K562 (cell line): ENCODE data around the gene TMEM273. TPM values are rescaled to one million over a fixed set of nuclear protein-coding genes. Genes with fewer than 3 reads are reported as not detected.
A peak's percentile ranks its signal among the peaks of the same experiment; 100 is the strongest.

Experiments
- ATAC-seq: fragments of 200-7000 bp; cut with Tn5 transposase; 3 replicates; pipeline ENCODE4 v1.9.1; 2020; ENCODE audit warnings: moderate library complexity
- BruUV-seq: library from RNA; stranded (reverse); fragments of 400-500 nt; replicated peaks from 2 replicates; lab custom pipeline; 2021; lab: Mats Ljungman, UMichigan
- CTCF ChIA-PET: fragments of 300-600 bp; formaldehyde crosslinking; extraction: SDS; loops from one replicate; lab custom pipeline; 2021; ENCODE audit warnings: low intra/inter-chr PET ratio; lab: Yijun Ruan, JAX
- POLR2A ChIA-PET: fragments of 300-600, 350-650 bp; sonication (Branson Sonifier 250); formaldehyde crosslinking; extraction: SDS; loops from one replicate; lab custom pipeline; 2021; ENCODE audit warnings: antibody characterized with exemption, inconsistent platforms; lab: Yijun Ruan, JAX
- DNase-seq, 4 experiments: peaks; one replicate each; pipeline versions ENCODE4 v3.0.0 to v3.0.0-alpha.2; 2011 to 2018; ENCODE audit warnings: low spot score in 3 of 4, mixed read lengths in 3 of 4; ENCODE audit errors: extremely low read depth in 1 of 4
- FAIRE-seq: peaks from 2 replicates; lab custom pipeline; 2011; peaks lifted over from hg19 to GRCh38; lab: Jason Lieb, UNC
- H2AFZ ChIP-seq: 2 replicates; pipeline ENCODE4 v1.6.0; 2011; ENCODE audit warnings: low read depth, low read length, control low read depth, inconsistent platforms
- H3K27ac ChIP-seq: fragments of 200-600 bp; 3 replicates; pipeline ENCODE4 v1.8.0; 2011; ENCODE audit warnings: low read depth, mild to moderate bottlenecking, control low read depth, inconsistent platforms, low read length, moderate library complexity, mixed read lengths; ENCODE audit errors: extremely low read depth
- H3K27me3 ChIP-seq, 2 experiments: fragments of 300-600 bp in 1 of 2; 2 replicates in 1 of 2; 3 replicates in 1 of 2; pipeline versions ENCODE4 v1.6.0 to v1.8.0; 2011; ENCODE audit warnings: inconsistent platforms in 2 of 2, low read length in 2 of 2, mild to moderate bottlenecking in 1 of 2, mixed read lengths in 1 of 2, moderate library complexity in 1 of 2; ENCODE audit not compliant: control insufficient read depth in 2 of 2, insufficient read depth in 2 of 2
- H3K36me3 ChIP-seq: fragments of 300-600 bp; 3 replicates; pipeline ENCODE4 v1.8.0; 2011; ENCODE audit warnings: mild to moderate bottlenecking, low read length, inconsistent platforms; ENCODE audit not compliant: control insufficient read depth, insufficient read depth
- H3K4me1 ChIP-seq, 2 experiments: fragments of 200-600 bp in 1 of 2; replicated peaks in 1 of 2; 2 replicates in 1 of 2; 3 replicates in 1 of 2; pipeline versions ENCODE4 v1.5.1 to v1.8.0; 2011; ENCODE audit warnings: inconsistent platforms in 2 of 2, low read length in 2 of 2, mild to moderate bottlenecking in 1 of 2, mixed read lengths in 1 of 2, moderate library complexity in 1 of 2; ENCODE audit not compliant: control insufficient read depth in 2 of 2, insufficient read depth in 2 of 2
- H3K4me2 ChIP-seq: 2 replicates; pipeline ENCODE4 v1.6.1; 2011; ENCODE audit warnings: low read length, control low read depth, inconsistent platforms, mixed read lengths; ENCODE audit not compliant: insufficient read depth
- H3K4me3 ChIP-seq: fragments of 200-600 bp; sonication (generic), shearing (Covaris generic); 2 replicates; pipeline ENCODE4 v1.5.1; 2016; ENCODE audit warnings: control low read depth, inconsistent platforms
- H3K79me2 ChIP-seq: fragments of 200-600 bp; 3 replicates; pipeline ENCODE4 v1.8.0; 2011; ENCODE audit warnings: low read length, inconsistent platforms; ENCODE audit not compliant: control insufficient read depth, insufficient read depth
- H3K9ac ChIP-seq, 2 experiments: 2 replicates each; pipeline versions ENCODE4 v1.6.0 to v1.6.1; 2011; ENCODE audit warnings: low read depth in 2 of 2, low read length in 2 of 2, control low read depth in 1 of 2, inconsistent platforms in 1 of 2, mild to moderate bottlenecking in 1 of 2, mixed read lengths in 1 of 2; ENCODE audit not compliant: insufficient read depth in 1 of 2
- H3K9me1 ChIP-seq: one replicate; pipeline ENCODE4 v1.6.0; 2011; ENCODE audit warnings: inconsistent platforms, mild to moderate bottlenecking, low read length, moderate library complexity; ENCODE audit not compliant: control insufficient read depth, insufficient read depth
- H3K9me3 ChIP-seq: replicated peaks from 2 replicates; pipeline ENCODE4 v1.5.1; 2011; ENCODE audit warnings: low read depth, low read length, inconsistent platforms; ENCODE audit not compliant: control insufficient read depth, insufficient read depth
- H4K20me1 ChIP-seq: replicated peaks from 2 replicates; pipeline ENCODE4 v1.6.1; 2011; ENCODE audit warnings: low read length, inconsistent platforms, mixed read lengths; ENCODE audit not compliant: control insufficient read depth, insufficient read depth
- CCNT2 ChIP-seq: IDR thresholded peaks from 2 replicates; pipeline ENCODE4 v1.6.1; 2011; ENCODE audit warnings: borderline replicate concordance, low read depth, mild to moderate bottlenecking, moderate library complexity, mixed read lengths, low read length; ENCODE audit not compliant: insufficient read length; ENCODE audit errors: extremely low read depth
- CEBPB ChIP-seq: fragments of 450-650 bp; IDR thresholded peaks from 2 replicates; pipeline ENCODE4 v1.6.1; 2016; ENCODE audit warnings: missing genetic modification characterization, missing compliant biosample characterization
- NR4A1 ChIP-seq, 2 experiments: fragments of 250-450 bp in 1 of 2; fragments of 450-650 bp in 1 of 2; sonication (Bioruptor Pico) in 1 of 2; IDR thresholded peaks; 2 replicates each; pipeline versions ENCODE4 v1.4.0 to v1.6.1; 2016 to 2020; ENCODE audit warnings: mild to moderate bottlenecking in 2 of 2, missing compliant biosample characterization in 1 of 2, missing genetic modification characterization in 1 of 2, moderate library complexity in 1 of 2
- POLR2G ChIP-seq: fragments of 200-400 bp; formaldehyde crosslinking; IDR thresholded peaks from 2 replicates; pipeline ENCODE4 v1.6.1; 2017; ENCODE audit warnings: low read depth, mild to moderate bottlenecking, antibody characterized with exemption, low read length, moderate library complexity
- TBP ChIP-seq: optimal IDR thresholded peaks from 2 replicates; pipeline ENCODE3; 2011; ENCODE audit warnings: low read depth, low read length, improper control_type of control experiment
- ZFX ChIP-seq: sonication (generic); formaldehyde crosslinking; IDR thresholded peaks from 2 replicates; pipeline ENCODE4 v1.8.0; 2022; ENCODE audit warnings: mild to moderate bottlenecking, missing genetic modification reagents, moderate library complexity
- ZNF583 ChIP-seq: fragments of 250-450 bp; sonication (Bioruptor Pico); IDR thresholded peaks from 2 replicates; pipeline ENCODE4 v1.4.0; 2020
- WGBS: fragments of 100-300 bp; shearing (Covaris generic); methylation state at CpG from one replicate; pipeline ENCODE4 v1.1.6; 2016; ENCODE audit warnings: low coverage, mixed read lengths; ENCODE audit not compliant: insufficient coverage; ENCODE audit errors: missing lambda C conversion rate; 5-methylcytosine and 5-hydroxymethylcytosine counted together
- in situ Hi-C: fragments of 300-500 bp; cut with MboI; formaldehyde crosslinking; loops from 4 replicates; pipeline ENCODE4 v1.15.0; 2018; ENCODE audit warnings: inconsistent platforms, mixed read lengths
- intact Hi-C: fragments of 100-400 bp; cut with micrococcal nuclease; formaldehyde crosslinking; loops from 2 replicates; pipeline ENCODE4 v1.14.2; 2022
- polyA plus RNA-seq, 8 experiments: library from polyadenylated mRNA; depleted of rRNA in 4 of 8; stranded (reverse) in 5 of 8; unstranded in 3 of 8; fragments of >200 nt; fragmentation: Nextera tagmentation in 2 of 8; fragmentation: Illumina TruSeq in 1 of 8; extraction: Ambion mirVana in 2 of 8; extraction: Trizol in 1 of 8; gene quantifications; 2 replicates each; pipeline versions ENCODE4 v1.2.1 to v1.2.3, GENCODE V29; 2011 to 2014; ENCODE audit warnings: inconsistent platforms in 1 of 8, missing spikeins in 1 of 8
- total RNA-seq, 7 experiments: library from RNA; depleted of rRNA in 6 of 7; stranded (reverse); fragments of >200 nt in 6 of 7; fragmentation: Illumina TruSeq in 2 of 7; extraction: Trizol in 2 of 7; gene quantifications; 2 replicates each; pipeline versions ENCODE4 v1.2.1 to v1.2.3, GENCODE V29; 2011 to 2021; ENCODE audit warnings: low replicate concordance in 1 of 7
- TF ChIP-seq, protein P1 (sequence below): conservative IDR thresholded peaks from 2 replicates; pipeline ENCODE4 v1.6.1; 2011; ENCODE audit warnings: low read depth, mild to moderate bottlenecking, low read length; ENCODE audit not compliant: control insufficient read depth
- TF ChIP-seq, protein P2 (sequence below), 3 experiments: IDR thresholded peaks in 2 of 3; conservative IDR thresholded peaks in 1 of 3; 2 replicates each; pipeline ENCODE4 v1.5.1; 2011 to 2012; ENCODE audit warnings: low read length in 3 of 3, mild to moderate bottlenecking in 3 of 3, control low read depth in 2 of 3, improper control_type of control experiment in 1 of 3, inconsistent platforms in 1 of 3, low read depth in 1 of 3, mixed read lengths in 1 of 3, moderate library complexity in 1 of 3; ENCODE audit not compliant: insufficient read depth in 2 of 3
- TF ChIP-seq, protein P3 (sequence below): fragments of 450-650 bp; IDR thresholded peaks from 2 replicates; pipeline ENCODE4 v1.6.1; 2016; ENCODE audit warnings: missing biosample characterization, missing genetic modification characterization

The TMEM273 gene
- total and polyA plus RNA-seq, 9 of the 15 experiments (the other 6 are each of a cell fraction or from before 2014, with no cell fraction given), result 39.2 to 131 (median 95.6) TPM

DNA sequence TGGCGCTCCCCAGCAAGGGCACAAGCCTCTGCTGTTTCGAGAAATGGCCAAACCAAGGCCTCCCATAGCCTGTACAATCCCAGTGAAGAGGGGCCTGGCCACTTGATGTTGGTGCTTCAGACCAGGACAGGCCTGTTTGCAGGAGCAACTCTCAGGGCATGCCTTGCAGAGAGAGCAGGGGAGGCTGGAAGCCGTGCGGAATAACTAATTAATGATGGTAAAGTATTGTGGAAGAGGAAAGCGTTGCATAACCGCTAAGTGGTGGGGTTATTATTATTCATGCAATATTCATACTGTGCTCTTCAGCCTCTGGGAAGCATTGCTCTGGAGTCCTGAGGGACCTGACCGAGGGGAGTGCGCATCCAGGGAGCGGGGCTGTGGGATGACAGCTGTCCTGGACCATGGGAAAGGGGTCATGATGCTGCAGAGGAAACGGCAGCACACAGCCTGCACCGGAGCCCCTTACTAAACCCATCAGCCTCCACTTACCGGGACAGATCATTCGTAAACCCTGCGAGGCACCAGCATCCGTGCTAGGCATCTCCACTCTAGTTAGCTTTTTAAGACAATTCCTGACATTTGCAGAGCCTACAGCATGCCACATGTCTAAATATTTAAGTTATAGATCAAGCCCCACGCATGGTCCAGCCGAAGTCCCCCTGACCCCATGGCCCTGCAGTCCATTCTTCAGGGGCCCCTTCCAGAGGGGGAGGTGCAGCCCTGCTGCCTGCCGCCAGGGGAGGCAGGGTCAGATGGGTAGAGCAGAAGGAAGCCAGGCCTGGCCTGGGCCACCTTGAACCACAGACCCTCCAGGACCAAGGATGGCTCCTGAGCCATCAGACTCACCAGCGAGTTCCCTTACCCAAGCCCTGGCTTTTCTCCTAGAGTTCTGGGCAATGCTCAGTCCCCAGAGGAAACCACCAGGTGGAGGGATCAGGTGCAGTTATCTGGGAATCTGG lies 11.6 kb downstream of the TMEM273 start:
- H3K27ac ChIP-seq, result peak overlapping the region; percentile 84
- H3K9me1 ChIP-seq, result peaks cover 12% of the 10 kb centered on the region
- intact Hi-C loops, result loop anchor here (2.0 kb wide), 1 partner anchor 124 kb away; no protein-coding TSS in a partner anchor
- H2AFZ ChIP-seq, result peak overlapping the region; percentile 78
- H3K4me3 ChIP-seq, result no peak overlapping the region
- DNase-seq (peak in 3 of 4 experiments; percentile 37 to 51 (median 47)), ATAC-seq (peak; percentile 2; the same call in 2 of the 3 replicates), FAIRE-seq (no peak)
- in situ Hi-C loops, result no loop called here
- ChIA-PET POLR2A (interaction anchor here (2.1 to 2.5 kb wide), 2 partner anchors 8 to 11 kb away, joined by 7 to 11 read pairs; partner anchors contain the start of gene TMEM273), CTCF (no interaction called here)
- H3K27me3 ChIP-seq, result no peaks in the 10 kb centered on the region
- no peaks in the 10 kb centered on the region for H3K9me3 ChIP-seq
- H3K79me2 ChIP-seq, result peaks cover 90% of the 10 kb centered on the region
- 90% methylated on average over 19 of the region's 19 CpGs for WGBS
- BruUV-seq, result no TSS peak
- H4K20me1 ChIP-seq, result no peaks in the 10 kb centered on the region
- no peak for TF ChIP-seq TBP
- TF ChIP-seq, protein P1, sequence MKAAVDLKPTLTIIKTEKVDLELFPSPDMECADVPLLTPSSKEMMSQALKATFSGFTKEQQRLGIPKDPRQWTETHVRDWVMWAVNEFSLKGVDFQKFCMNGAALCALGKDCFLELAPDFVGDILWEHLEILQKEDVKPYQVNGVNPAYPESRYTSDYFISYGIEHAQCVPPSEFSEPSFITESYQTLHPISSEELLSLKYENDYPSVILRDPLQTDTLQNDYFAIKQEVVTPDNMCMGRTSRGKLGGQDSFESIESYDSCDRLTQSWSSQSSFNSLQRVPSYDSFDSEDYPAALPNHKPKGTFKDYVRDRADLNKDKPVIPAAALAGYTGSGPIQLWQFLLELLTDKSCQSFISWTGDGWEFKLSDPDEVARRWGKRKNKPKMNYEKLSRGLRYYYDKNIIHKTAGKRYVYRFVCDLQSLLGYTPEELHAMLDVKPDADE, result 0 out of 2 replicates have a peak, but pooled peaks have one; percentile 17
- no peak for TF ChIP-seq ZNF583 (CRISPR knock-in tag)
- peak; percentile 57 for TF ChIP-seq POLR2G
- TF ChIP-seq, protein P2, sequence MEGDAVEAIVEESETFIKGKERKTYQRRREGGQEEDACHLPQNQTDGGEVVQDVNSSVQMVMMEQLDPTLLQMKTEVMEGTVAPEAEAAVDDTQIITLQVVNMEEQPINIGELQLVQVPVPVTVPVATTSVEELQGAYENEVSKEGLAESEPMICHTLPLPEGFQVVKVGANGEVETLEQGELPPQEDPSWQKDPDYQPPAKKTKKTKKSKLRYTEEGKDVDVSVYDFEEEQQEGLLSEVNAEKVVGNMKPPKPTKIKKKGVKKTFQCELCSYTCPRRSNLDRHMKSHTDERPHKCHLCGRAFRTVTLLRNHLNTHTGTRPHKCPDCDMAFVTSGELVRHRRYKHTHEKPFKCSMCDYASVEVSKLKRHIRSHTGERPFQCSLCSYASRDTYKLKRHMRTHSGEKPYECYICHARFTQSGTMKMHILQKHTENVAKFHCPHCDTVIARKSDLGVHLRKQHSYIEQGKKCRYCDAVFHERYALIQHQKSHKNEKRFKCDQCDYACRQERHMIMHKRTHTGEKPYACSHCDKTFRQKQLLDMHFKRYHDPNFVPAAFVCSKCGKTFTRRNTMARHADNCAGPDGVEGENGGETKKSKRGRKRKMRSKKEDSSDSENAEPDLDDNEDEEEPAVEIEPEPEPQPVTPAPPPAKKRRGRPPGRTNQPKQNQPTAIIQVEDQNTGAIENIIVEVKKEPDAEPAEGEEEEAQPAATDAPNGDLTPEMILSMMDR (IDR thresholded peaks at IDR 0.05 in 2 of 3, conservative IDR thresholded peaks at IDR 0.05 in 1 of 3; ENCODE audit: insufficient read depth in 2 of 3, low read depth in 1 of 3, low read length in 3 of 3), result peak; percentile 21 to 51 (median 34)
- TF ChIP-seq NR4A1 (CRISPR knock-in tag; IDR thresholded peaks at IDR 0.05), result peak; percentile 31; the same call in 1 of the 2 replicates
- no peak for TF ChIP-seq NR4A1 (tag; IDR thresholded peaks at IDR 0.05)
- TF ChIP-seq CEBPB (tag), result 0 out of 2 replicates have a peak, but pooled peaks have one; percentile 14
- TF ChIP-seq ZFX, result 0 out of 2 replicates have a peak, but pooled peaks have one; percentile 13
- TF ChIP-seq CCNT2, result no peak
- TF ChIP-seq, protein P3, sequence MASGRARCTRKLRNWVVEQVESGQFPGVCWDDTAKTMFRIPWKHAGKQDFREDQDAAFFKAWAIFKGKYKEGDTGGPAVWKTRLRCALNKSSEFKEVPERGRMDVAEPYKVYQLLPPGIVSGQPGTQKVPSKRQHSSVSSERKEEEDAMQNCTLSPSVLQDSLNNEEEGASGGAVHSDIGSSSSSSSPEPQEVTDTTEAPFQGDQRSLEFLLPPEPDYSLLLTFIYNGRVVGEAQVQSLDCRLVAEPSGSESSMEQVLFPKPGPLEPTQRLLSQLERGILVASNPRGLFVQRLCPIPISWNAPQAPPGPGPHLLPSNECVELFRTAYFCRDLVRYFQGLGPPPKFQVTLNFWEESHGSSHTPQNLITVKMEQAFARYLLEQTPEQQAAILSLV, result no peak
- peaks cover 29% of the 10 kb centered on the region; the same call in 1 of the 3 replicates for H3K36me3 ChIP-seq
- H3K4me2 ChIP-seq, result peak overlapping the region; percentile 45
- H3K4me1 ChIP-seq, result peaks cover 83 to 100% of the 10 kb centered on the region in 2 experiments
- peak overlapping the region; percentile 60 to 88 for H3K9ac ChIP-seq
